HepG2 (cell line): Measurements from ENCODE around the gene MPLKIP.

ENCODE experiments used
- ADNP ChIP-seq: sonication (generic); formaldehyde crosslinking; IDR thresholded peaks from 2 replicates; pipeline ENCODE4 v1.4.0; 2020; ENCODE audit warnings: missing genetic modification reagents
- ARNTL ChIP-seq: sonication (generic); formaldehyde crosslinking; IDR thresholded peaks from 2 replicates; pipeline ENCODE4 v1.4.0; 2020; ENCODE audit warnings: mild to moderate bottlenecking, missing genetic modification reagents
- EZH2 ChIP-seq: conservative IDR thresholded peaks from 2 replicates; pipeline ENCODE4 v1.6.1; 2012; ENCODE audit warnings: mild to moderate bottlenecking, low read depth, low read length, moderate library complexity
- LCORL ChIP-seq, 2 experiments: fragments of 450-650 bp in 1 of 2; sonication (generic) in 1 of 2; formaldehyde crosslinking in 1 of 2; IDR thresholded peaks; 2 replicates each; pipeline versions ENCODE4 v1.5.0 to v1.6.1; 2017 to 2020; ENCODE audit warnings: antibody characterized with exemption in 1 of 2, missing genetic modification reagents in 1 of 2
- PAWR ChIP-seq: sonication (generic); formaldehyde crosslinking; IDR thresholded peaks from 2 replicates; pipeline ENCODE4 v1.4.0; 2020; ENCODE audit warnings: missing genetic modification reagents, mild to moderate bottlenecking, borderline replicate concordance
- SMC3 ChIP-seq: IDR thresholded peaks from 2 replicates; pipeline ENCODE4 v1.6.1; 2011; ENCODE audit warnings: low read length, improper control_type of control experiment
- SP1 ChIP-seq, 2 experiments: fragments of 450-650 bp in 1 of 2; sonication (generic) in 1 of 2; formaldehyde crosslinking in 1 of 2; IDR thresholded peaks; 2 replicates each; pipeline versions ENCODE4 v1.4.0 to v1.6.1; 2016 to 2020; ENCODE audit warnings: missing genetic modification reagents in 1 of 2
- TAF15 ChIP-seq: fragments of 200-400 bp; formaldehyde crosslinking; IDR thresholded peaks from one replicate; pipeline ENCODE4 v1.6.1; 2018; ENCODE audit warnings: mild to moderate bottlenecking, low read depth, low read length; ENCODE audit not compliant: poor library complexity, severe bottlenecking
- TF ChIP-seq, protein P1 (sequence below): sonication (generic); formaldehyde crosslinking; IDR thresholded peaks from 2 replicates; pipeline ENCODE4 v1.5.0; 2020; ENCODE audit warnings: mild to moderate bottlenecking, missing genetic modification reagents, borderline replicate concordance

DNA sequence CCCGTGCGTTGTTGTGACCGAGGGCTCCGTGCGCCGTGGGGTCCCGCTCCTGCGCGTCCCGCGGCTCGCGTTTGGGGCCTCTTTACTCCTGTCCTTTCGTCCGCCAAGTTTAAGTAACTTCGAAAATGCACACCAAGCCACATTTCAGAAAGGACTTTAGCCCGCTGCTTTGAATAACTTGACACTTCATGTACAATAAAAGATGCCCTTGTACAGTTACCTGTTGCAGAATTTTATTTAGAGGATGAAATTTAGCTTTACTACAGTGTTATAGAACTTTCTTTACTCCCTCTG lies 842 bp upstream of the MPLKIP start:
- TF ChIP-seq ADNP (CRISPR knock-in tag): no peak
- TF ChIP-seq ARNTL (CRISPR knock-in tag): no peak
- TF ChIP-seq TAF15: no peak
- no peak for TF ChIP-seq PAWR (CRISPR knock-in tag)
- no peak for TF ChIP-seq LCORL (IDR thresholded peaks at IDR 0.05)
- TF ChIP-seq LCORL (CRISPR knock-in tag; IDR thresholded peaks at IDR 0.05): no peak
- no peak for TF ChIP-seq SMC3
- TF ChIP-seq, protein P1, sequence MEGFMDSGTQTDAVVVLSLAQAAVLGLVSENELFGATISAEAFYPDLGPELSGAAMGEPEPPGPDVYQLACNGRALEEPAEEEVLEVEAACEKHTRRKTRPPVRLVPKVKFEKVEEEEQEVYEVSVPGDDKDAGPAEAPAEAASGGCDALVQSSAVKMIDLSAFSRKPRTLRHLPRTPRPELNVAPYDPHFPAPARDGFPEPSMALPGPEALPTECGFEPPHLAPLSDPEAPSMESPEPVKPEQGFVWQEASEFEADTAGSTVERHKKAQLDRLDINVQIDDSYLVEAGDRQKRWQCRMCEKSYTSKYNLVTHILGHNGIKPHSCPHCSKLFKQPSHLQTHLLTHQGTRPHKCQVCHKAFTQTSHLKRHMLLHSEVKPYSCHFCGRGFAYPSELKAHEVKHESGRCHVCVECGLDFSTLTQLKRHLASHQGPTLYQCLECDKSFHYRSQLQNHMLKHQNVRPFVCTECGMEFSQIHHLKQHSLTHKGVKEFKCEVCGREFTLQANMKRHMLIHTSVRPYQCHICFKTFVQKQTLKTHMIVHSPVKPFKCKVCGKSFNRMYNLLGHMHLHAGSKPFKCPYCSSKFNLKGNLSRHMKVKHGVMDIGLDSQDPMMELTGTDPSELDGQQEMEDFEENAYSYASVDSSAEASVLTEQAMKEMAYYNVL: no peak
- no peak for TF ChIP-seq EZH2
- TF ChIP-seq SP1 (IDR thresholded peaks at IDR 0.05): no peak
- no peak for TF ChIP-seq SP1 (CRISPR knock-in tag; IDR thresholded peaks at IDR 0.05)
